WTC11 (cell line): Measurements from ENCODE around the gene MRPS5. TPM values are rescaled to one million over a fixed set of nuclear protein-coding genes. Genes with fewer than 3 reads are reported as not detected.

Experiments used
- ATAC-seq: fragments of 200-7000 bp; cut with Tn5 transposase; 2 replicates; pipeline ENCODE4 v1.10.0; 2021; ENCODE audit warnings: mild to moderate bottlenecking, moderate library complexity
- CTCF ChIA-PET: fragments of 300-600 bp; sonication (Branson Sonifier 250); formaldehyde crosslinking; loops from one replicate; lab custom pipeline; 2021; ENCODE audit warnings: antibody characterized with exemption; lab: Charles Lee
- POLR2A ChIA-PET: fragments of 350-600 bp; sonication (Branson Sonifier 250); formaldehyde crosslinking; loops from one replicate; lab custom pipeline; 2021; ENCODE audit warnings: antibody characterized with exemption; lab: Charles Lee
- DNase-seq: peaks from one replicate; pipeline ENCODE4 v3.0.0; 2021; ENCODE audit warnings: low spot score
- H3K27ac Mint-ChIP-seq: 2 replicates; pipeline ENCODE4 v1.8.0; 2021; ENCODE audit warnings: mixed read lengths
- H3K27me3 Mint-ChIP-seq: 2 replicates; pipeline ENCODE4 v1.8.0; 2021; ENCODE audit warnings: low read depth, mild to moderate bottlenecking, moderate library complexity, mixed read lengths
- H3K36me3 Mint-ChIP-seq: 2 replicates; pipeline ENCODE4 v1.8.0; 2021; ENCODE audit warnings: mixed read lengths
- H3K4me1 Mint-ChIP-seq: 2 replicates; pipeline ENCODE4 v1.8.0; 2022; ENCODE audit warnings: mixed read lengths
- H3K4me3 Mint-ChIP-seq: 2 replicates; pipeline ENCODE4 v1.8.0; 2021; ENCODE audit warnings: mild to moderate bottlenecking, moderate library complexity, mixed read lengths
- H3K9me3 Mint-ChIP-seq: 2 replicates; pipeline ENCODE4 v1.8.0; 2021; ENCODE audit warnings: mixed read lengths
- ELF4 ChIP-seq: sonication (generic); formaldehyde crosslinking; IDR thresholded peaks from 2 replicates; pipeline ENCODE4 v1.8.1; 2022; ENCODE audit warnings: low read depth, mild to moderate bottlenecking, moderate library complexity, missing genetic modification reagents
- FOXK1 ChIP-seq: sonication (generic); formaldehyde crosslinking; IDR thresholded peaks from 2 replicates; pipeline ENCODE4 v1.8.0; 2022; ENCODE audit warnings: mild to moderate bottlenecking, moderate library complexity, missing genetic modification reagents
- FOXP1 ChIP-seq: sonication (generic); formaldehyde crosslinking; IDR thresholded peaks from 2 replicates; pipeline ENCODE4 v1.8.0; 2022; ENCODE audit warnings: missing genetic modification reagents, mild to moderate bottlenecking, moderate library complexity, borderline replicate concordance
- GRHL2 ChIP-seq: fragments of 250-450 bp; sonication (Bioruptor Pico); IDR thresholded peaks from 2 replicates; pipeline ENCODE4 v1.8.0; 2022; ENCODE audit warnings: mild to moderate bottlenecking, moderate library complexity; ENCODE audit not compliant: insufficient replicate concordance, severe bottlenecking
- OVOL2 ChIP-seq: fragments of 250-450 bp; sonication (Bioruptor Pico); IDR thresholded peaks from 2 replicates; pipeline ENCODE4 v1.9.0; 2021; ENCODE audit warnings: mild to moderate bottlenecking, borderline replicate concordance
- TEAD4 ChIP-seq: sonication (generic); formaldehyde crosslinking; IDR thresholded peaks from 2 replicates; pipeline ENCODE4 v1.8.0; 2022; ENCODE audit warnings: mild to moderate bottlenecking, missing genetic modification reagents
- ZBTB21 ChIP-seq: sonication (generic); formaldehyde crosslinking; IDR thresholded peaks from 2 replicates; pipeline ENCODE4 v1.8.1; 2023; ENCODE audit warnings: mild to moderate bottlenecking, missing genetic modification reagents, borderline replicate concordance
- ZNF263 ChIP-seq: sonication (generic); formaldehyde crosslinking; IDR thresholded peaks from 2 replicates; pipeline ENCODE4 v1.8.1; 2022; ENCODE audit warnings: low read depth, mild to moderate bottlenecking, moderate library complexity, missing genetic modification reagents
- ZNF317 ChIP-seq: sonication (generic); formaldehyde crosslinking; IDR thresholded peaks from 2 replicates; pipeline ENCODE4 v1.8.1; 2023; ENCODE audit warnings: low read depth, mild to moderate bottlenecking, moderate library complexity, missing genetic modification reagents, borderline replicate concordance
- total RNA-seq: library from RNA; stranded (reverse); gene quantifications from 3 replicates; pipeline ENCODE4 v1.2.3, GENCODE V29; 2021
- TF ChIP-seq, protein P1 (sequence below): sonication (generic); formaldehyde crosslinking; IDR thresholded peaks from 2 replicates; pipeline ENCODE4 v1.8.1; 2022; ENCODE audit warnings: low read depth, mild to moderate bottlenecking, moderate library complexity, missing genetic modification reagents, borderline replicate concordance
- TF ChIP-seq, protein P2 (sequence below): fragments of 250-450 bp; sonication (Bioruptor Pico); IDR thresholded peaks from 2 replicates; pipeline ENCODE4 v1.9.0; 2021; ENCODE audit warnings: mild to moderate bottlenecking
- TF ChIP-seq, protein P3 (sequence below): sonication (generic); formaldehyde crosslinking; conservative IDR thresholded peaks from 2 replicates; pipeline ENCODE4 v1.8.1; 2023; ENCODE audit warnings: mild to moderate bottlenecking, low read depth, missing genetic modification reagents, moderate library complexity
- TF ChIP-seq, protein P4 (sequence below): fragments of 250-450 bp; sonication (Bioruptor Pico); IDR thresholded peaks from 2 replicates; pipeline ENCODE4 v1.9.0; 2021; ENCODE audit warnings: mild to moderate bottlenecking, borderline replicate concordance
- TF ChIP-seq, protein P5 (sequence below): fragments of 250-450 bp; sonication (Bioruptor Pico); conservative IDR thresholded peaks from 2 replicates; pipeline ENCODE4 v1.9.0; 2021; ENCODE audit warnings: mild to moderate bottlenecking
- TF ChIP-seq, protein P6 (sequence below): sonication (generic); formaldehyde crosslinking; IDR thresholded peaks from 2 replicates; pipeline ENCODE4 v1.8.0; 2022; ENCODE audit warnings: mild to moderate bottlenecking, missing genetic modification reagents
- TF ChIP-seq, protein P7 (sequence below): sonication (generic); formaldehyde crosslinking; IDR thresholded peaks from 2 replicates; pipeline ENCODE4 v1.8.1; 2023; ENCODE audit warnings: mild to moderate bottlenecking, missing genetic modification reagents, borderline replicate concordance

Gene MRPS5
- total RNA-seq, 1 experiment from 2014 or later = 70.3 TPM

DNA sequence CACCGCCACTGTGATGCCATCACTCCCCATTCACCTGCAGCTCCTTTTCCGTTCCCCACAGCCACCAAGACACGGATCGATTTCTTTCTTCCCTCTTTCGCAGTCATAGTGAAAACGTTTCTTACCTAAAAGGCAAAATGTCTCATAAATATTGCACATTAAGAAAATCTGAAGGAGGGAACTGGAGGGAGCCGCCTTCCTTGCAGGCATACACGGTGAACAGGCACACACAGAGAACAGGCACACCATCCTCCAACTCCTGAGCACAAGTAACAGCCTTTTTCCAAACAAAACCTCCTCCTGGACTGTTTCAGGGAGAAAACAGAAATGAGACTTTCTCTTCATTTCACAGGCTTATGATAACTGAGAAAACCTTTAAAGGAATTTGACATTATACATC, 17.0 kb downstream of the MRPS5 start (continued):
- TF ChIP-seq, protein P1, sequence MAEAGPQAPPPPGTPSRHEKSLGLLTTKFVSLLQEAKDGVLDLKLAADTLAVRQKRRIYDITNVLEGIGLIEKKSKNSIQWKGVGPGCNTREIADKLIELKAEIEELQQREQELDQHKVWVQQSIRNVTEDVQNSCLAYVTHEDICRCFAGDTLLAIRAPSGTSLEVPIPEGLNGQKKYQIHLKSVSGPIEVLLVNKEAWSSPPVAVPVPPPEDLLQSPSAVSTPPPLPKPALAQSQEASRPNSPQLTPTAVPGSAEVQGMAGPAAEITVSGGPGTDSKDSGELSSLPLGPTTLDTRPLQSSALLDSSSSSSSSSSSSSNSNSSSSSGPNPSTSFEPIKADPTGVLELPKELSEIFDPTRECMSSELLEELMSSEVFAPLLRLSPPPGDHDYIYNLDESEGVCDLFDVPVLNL = no peak
- TF ChIP-seq, protein P2, sequence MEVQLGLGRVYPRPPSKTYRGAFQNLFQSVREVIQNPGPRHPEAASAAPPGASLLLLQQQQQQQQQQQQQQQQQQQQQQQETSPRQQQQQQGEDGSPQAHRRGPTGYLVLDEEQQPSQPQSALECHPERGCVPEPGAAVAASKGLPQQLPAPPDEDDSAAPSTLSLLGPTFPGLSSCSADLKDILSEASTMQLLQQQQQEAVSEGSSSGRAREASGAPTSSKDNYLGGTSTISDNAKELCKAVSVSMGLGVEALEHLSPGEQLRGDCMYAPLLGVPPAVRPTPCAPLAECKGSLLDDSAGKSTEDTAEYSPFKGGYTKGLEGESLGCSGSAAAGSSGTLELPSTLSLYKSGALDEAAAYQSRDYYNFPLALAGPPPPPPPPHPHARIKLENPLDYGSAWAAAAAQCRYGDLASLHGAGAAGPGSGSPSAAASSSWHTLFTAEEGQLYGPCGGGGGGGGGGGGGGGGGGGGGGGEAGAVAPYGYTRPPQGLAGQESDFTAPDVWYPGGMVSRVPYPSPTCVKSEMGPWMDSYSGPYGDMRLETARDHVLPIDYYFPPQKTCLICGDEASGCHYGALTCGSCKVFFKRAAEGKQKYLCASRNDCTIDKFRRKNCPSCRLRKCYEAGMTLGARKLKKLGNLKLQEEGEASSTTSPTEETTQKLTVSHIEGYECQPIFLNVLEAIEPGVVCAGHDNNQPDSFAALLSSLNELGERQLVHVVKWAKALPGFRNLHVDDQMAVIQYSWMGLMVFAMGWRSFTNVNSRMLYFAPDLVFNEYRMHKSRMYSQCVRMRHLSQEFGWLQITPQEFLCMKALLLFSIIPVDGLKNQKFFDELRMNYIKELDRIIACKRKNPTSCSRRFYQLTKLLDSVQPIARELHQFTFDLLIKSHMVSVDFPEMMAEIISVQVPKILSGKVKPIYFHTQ = no peak
- TF ChIP-seq, protein P3, sequence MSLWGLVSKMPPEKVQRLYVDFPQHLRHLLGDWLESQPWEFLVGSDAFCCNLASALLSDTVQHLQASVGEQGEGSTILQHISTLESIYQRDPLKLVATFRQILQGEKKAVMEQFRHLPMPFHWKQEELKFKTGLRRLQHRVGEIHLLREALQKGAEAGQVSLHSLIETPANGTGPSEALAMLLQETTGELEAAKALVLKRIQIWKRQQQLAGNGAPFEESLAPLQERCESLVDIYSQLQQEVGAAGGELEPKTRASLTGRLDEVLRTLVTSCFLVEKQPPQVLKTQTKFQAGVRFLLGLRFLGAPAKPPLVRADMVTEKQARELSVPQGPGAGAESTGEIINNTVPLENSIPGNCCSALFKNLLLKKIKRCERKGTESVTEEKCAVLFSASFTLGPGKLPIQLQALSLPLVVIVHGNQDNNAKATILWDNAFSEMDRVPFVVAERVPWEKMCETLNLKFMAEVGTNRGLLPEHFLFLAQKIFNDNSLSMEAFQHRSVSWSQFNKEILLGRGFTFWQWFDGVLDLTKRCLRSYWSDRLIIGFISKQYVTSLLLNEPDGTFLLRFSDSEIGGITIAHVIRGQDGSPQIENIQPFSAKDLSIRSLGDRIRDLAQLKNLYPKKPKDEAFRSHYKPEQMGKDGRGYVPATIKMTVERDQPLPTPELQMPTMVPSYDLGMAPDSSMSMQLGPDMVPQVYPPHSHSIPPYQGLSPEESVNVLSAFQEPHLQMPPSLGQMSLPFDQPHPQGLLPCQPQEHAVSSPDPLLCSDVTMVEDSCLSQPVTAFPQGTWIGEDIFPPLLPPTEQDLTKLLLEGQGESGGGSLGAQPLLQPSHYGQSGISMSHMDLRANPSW (CRISPR knock-in tag) = no peak
- no peak for TF ChIP-seq OVOL2 (CRISPR knock-in tag)
- no peak for TF ChIP-seq ZNF263 (CRISPR knock-in tag)
- TF ChIP-seq, all 79 proteins: peak for 0

DNA sequence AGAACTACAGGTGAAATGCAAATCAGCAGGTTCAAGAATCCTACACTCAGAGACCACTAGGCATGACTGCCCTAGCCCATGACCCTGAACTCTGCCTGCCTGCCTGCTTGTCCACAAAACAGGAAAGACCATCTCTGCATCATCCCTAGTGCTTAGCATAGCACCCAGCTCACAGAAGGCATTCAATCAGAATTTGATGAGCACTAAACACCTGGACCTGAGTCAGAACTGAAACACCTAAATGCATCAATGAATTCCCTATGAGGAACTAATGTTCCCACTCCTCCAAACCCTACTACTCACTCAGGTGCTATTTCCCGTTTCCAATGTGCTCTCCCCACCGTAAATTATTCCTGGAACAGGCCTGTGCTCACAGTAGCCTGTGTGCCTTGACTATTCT, 21.7 kb downstream of the MRPS5 start:
- Mint-ChIP-seq H3K27ac (no peak overlapping the region), H3K4me1 (no peaks in the 10 kb centered on the region), H3K9me3 (no peaks in the 10 kb centered on the region), H3K27me3 (no peaks in the 10 kb centered on the region), H3K4me3 (no peak overlapping the region), H3K36me3 (peaks cover 81% of the 10 kb centered on the region)
- POLR2A ChIA-PET = no interaction called here
- ATAC-seq (no peak), DNase-seq (no peak)
- CTCF ChIA-PET = no interaction called here
- TF ChIP-seq, protein P4, sequence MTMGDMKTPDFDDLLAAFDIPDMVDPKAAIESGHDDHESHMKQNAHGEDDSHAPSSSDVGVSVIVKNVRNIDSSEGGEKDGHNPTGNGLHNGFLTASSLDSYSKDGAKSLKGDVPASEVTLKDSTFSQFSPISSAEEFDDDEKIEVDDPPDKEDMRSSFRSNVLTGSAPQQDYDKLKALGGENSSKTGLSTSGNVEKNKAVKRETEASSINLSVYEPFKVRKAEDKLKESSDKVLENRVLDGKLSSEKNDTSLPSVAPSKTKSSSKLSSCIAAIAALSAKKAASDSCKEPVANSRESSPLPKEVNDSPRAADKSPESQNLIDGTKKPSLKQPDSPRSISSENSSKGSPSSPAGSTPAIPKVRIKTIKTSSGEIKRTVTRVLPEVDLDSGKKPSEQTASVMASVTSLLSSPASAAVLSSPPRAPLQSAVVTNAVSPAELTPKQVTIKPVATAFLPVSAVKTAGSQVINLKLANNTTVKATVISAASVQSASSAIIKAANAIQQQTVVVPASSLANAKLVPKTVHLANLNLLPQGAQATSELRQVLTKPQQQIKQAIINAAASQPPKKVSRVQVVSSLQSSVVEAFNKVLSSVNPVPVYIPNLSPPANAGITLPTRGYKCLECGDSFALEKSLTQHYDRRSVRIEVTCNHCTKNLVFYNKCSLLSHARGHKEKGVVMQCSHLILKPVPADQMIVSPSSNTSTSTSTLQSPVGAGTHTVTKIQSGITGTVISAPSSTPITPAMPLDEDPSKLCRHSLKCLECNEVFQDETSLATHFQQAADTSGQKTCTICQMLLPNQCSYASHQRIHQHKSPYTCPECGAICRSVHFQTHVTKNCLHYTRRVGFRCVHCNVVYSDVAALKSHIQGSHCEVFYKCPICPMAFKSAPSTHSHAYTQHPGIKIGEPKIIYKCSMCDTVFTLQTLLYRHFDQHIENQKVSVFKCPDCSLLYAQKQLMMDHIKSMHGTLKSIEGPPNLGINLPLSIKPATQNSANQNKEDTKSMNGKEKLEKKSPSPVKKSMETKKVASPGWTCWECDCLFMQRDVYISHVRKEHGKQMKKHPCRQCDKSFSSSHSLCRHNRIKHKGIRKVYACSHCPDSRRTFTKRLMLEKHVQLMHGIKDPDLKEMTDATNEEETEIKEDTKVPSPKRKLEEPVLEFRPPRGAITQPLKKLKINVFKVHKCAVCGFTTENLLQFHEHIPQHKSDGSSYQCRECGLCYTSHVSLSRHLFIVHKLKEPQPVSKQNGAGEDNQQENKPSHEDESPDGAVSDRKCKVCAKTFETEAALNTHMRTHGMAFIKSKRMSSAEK = no peak
- no peak for TF ChIP-seq ZNF317 (CRISPR knock-in tag)
- no peak for TF ChIP-seq TEAD4 (CRISPR knock-in tag)
- no peak for TF ChIP-seq FOXP1 (CRISPR knock-in tag)
- TF ChIP-seq ZBTB21 = no peak
- TF ChIP-seq FOXK1 (CRISPR knock-in tag) = no peak
- no peak for TF ChIP-seq GRHL2 (CRISPR knock-in tag)
- TF ChIP-seq, protein P5, sequence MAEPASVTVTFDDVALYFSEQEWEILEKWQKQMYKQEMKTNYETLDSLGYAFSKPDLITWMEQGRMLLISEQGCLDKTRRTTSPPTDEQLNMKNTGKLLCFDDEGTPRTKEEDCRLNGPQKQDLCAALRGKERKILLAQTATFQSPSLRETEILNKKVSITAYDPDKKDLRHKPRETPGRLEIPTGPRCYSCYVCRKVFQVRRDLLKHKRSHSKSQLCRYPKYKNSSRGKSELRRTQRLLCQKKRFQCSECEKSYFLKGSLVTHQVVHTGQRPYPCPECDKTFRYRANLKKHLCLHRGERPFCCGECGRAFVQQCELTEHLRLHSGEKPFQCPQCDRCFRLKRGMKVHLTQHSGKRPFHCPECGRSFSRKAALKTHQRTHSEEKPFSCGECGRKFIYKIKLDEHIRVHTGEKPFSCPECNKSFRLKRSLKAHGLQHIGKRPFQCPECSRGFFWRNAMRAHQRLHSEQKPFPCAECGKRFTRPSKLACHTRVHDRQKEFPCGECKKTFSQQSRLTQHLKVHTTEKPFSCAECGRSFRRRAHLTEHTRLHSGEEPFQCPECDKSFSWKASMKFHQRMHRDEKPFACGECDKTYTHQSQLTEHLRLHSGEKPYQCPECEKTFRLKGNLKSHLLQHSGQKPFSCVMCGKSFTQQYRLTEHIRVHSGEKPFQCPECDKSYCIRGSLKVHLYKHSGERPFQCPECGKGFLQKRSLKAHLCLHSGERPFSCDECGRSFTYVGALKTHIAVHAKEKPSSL = no peak
- TF ChIP-seq ELF4 (CRISPR knock-in tag) = no peak
- TF ChIP-seq, protein P6, sequence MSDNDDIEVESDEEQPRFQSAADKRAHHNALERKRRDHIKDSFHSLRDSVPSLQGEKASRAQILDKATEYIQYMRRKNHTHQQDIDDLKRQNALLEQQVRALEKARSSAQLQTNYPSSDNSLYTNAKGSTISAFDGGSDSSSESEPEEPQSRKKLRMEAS (CRISPR knock-in tag) = no peak
- TF ChIP-seq, protein P7, sequence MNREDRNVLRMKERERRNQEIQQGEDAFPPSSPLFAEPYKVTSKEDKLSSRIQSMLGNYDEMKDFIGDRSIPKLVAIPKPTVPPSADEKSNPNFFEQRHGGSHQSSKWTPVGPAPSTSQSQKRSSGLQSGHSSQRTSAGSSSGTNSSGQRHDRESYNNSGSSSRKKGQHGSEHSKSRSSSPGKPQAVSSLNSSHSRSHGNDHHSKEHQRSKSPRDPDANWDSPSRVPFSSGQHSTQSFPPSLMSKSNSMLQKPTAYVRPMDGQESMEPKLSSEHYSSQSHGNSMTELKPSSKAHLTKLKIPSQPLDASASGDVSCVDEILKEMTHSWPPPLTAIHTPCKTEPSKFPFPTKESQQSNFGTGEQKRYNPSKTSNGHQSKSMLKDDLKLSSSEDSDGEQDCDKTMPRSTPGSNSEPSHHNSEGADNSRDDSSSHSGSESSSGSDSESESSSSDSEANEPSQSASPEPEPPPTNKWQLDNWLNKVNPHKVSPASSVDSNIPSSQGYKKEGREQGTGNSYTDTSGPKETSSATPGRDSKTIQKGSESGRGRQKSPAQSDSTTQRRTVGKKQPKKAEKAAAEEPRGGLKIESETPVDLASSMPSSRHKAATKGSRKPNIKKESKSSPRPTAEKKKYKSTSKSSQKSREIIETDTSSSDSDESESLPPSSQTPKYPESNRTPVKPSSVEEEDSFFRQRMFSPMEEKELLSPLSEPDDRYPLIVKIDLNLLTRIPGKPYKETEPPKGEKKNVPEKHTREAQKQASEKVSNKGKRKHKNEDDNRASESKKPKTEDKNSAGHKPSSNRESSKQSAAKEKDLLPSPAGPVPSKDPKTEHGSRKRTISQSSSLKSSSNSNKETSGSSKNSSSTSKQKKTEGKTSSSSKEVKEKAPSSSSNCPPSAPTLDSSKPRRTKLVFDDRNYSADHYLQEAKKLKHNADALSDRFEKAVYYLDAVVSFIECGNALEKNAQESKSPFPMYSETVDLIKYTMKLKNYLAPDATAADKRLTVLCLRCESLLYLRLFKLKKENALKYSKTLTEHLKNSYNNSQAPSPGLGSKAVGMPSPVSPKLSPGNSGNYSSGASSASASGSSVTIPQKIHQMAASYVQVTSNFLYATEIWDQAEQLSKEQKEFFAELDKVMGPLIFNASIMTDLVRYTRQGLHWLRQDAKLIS = no peak
